Sigmoid colon (tissue), 3 donors: ENCODE data around the gene RSAD1.

ENCODE experiments used
- CTCF ChIP-seq, 4 experiments: fragments of 450-650 bp in 3 of 4; fragments of 200-600 bp in 1 of 4; IDR thresholded peaks; one replicate each; pipeline ENCODE4 v1.5.1; 2016 to 2019; ENCODE audit warnings: antibody characterized with exemption in 4 of 4, mild to moderate bottlenecking in 3 of 4, moderate library complexity in 2 of 4
- POLR2A ChIP-seq, 2 donors: fragments of 450-650 bp; IDR thresholded peaks; one replicate each; pipeline ENCODE4 v1.6.1; 2016; ENCODE audit warnings: antibody characterized with exemption in 2 of 2, mild to moderate bottlenecking in 2 of 2, moderate library complexity in 2 of 2

- TF ChIP-seq POLR2A (IDR thresholded peaks at IDR 0.05) (no peak), CTCF (IDR thresholded peaks at IDR 0.05) (no peak)
These were observed 27.0 kb downstream of the RSAD1 start for GRCh38 chr17:50505591-50506130.
